ENCODE data around the gene JAK3.

DNA sequence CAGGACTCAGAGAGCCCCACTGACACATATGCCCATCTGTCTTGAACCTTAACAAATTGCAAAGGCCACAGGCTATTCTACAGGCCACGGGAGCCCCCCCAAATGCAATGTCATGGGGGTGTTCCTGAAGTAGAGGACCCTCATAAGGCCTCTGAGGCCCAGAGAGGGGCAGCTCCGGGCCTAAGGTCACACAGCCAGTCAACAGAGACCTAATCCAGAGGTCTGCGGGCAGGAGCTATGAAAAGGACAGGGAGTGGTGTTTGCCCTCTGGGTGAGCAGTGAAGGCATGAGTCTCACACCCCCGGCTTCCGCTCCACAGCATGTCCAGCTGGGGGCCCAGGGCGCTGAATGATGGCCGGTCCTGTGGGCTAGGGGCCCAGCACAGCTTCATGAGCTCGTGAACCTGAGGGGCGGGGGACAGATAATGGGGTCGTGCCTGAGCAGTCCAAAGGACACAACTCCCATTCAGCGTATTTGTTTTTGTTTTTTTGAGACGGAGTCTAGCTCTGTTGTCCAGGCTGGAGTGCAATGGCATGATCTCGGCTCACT, 21.2 kb downstream of the JAK3 start:
- TF ChIP-seq, protein P1, sequence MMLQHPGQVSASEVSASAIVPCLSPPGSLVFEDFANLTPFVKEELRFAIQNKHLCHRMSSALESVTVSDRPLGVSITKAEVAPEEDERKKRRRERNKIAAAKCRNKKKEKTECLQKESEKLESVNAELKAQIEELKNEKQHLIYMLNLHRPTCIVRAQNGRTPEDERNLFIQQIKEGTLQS (IDR thresholded peaks at IDR 0.05): no peak
- TF ChIP-seq, protein P2, sequence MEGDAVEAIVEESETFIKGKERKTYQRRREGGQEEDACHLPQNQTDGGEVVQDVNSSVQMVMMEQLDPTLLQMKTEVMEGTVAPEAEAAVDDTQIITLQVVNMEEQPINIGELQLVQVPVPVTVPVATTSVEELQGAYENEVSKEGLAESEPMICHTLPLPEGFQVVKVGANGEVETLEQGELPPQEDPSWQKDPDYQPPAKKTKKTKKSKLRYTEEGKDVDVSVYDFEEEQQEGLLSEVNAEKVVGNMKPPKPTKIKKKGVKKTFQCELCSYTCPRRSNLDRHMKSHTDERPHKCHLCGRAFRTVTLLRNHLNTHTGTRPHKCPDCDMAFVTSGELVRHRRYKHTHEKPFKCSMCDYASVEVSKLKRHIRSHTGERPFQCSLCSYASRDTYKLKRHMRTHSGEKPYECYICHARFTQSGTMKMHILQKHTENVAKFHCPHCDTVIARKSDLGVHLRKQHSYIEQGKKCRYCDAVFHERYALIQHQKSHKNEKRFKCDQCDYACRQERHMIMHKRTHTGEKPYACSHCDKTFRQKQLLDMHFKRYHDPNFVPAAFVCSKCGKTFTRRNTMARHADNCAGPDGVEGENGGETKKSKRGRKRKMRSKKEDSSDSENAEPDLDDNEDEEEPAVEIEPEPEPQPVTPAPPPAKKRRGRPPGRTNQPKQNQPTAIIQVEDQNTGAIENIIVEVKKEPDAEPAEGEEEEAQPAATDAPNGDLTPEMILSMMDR (IDR thresholded peaks at IDR 0.05; ENCODE audit: low read depth, low read length, missing input control): no peak
- TF ChIP-seq SP1 (IDR thresholded peaks at IDR 0.05) (no peak), JUND (IDR thresholded peaks at IDR 0.05) (no peak), EGR1 (IDR thresholded peaks at IDR 0.05; ENCODE audit: low read depth in 2 of 2) (no peak), YY1 (IDR thresholded peaks at IDR 0.05) (no peak), RAD21 (IDR thresholded peaks at IDR 0.05) (no peak), GABPA (IDR thresholded peaks at IDR 0.05 in 1 of 2, conservative IDR thresholded peaks at IDR 0.05 in 1 of 2) (no peak), TAF1 (conservative IDR thresholded peaks at IDR 0.05) (no peak), FOXA1 (IDR thresholded peaks at IDR 0.05) (no peak), RXRA (IDR thresholded peaks at IDR 0.05) (no peak)
- TF ChIP-seq, protein P3, sequence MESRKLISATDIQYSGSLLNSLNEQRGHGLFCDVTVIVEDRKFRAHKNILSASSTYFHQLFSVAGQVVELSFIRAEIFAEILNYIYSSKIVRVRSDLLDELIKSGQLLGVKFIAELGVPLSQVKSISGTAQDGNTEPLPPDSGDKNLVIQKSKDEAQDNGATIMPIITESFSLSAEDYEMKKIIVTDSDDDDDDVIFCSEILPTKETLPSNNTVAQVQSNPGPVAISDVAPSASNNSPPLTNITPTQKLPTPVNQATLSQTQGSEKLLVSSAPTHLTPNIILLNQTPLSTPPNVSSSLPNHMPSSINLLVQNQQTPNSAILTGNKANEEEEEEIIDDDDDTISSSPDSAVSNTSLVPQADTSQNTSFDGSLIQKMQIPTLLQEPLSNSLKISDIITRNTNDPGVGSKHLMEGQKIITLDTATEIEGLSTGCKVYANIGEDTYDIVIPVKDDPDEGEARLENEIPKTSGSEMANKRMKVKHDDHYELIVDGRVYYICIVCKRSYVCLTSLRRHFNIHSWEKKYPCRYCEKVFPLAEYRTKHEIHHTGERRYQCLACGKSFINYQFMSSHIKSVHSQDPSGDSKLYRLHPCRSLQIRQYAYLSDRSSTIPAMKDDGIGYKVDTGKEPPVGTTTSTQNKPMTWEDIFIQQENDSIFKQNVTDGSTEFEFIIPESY (IDR thresholded peaks at IDR 0.05): no peak
- TF ChIP-seq, protein P4, sequence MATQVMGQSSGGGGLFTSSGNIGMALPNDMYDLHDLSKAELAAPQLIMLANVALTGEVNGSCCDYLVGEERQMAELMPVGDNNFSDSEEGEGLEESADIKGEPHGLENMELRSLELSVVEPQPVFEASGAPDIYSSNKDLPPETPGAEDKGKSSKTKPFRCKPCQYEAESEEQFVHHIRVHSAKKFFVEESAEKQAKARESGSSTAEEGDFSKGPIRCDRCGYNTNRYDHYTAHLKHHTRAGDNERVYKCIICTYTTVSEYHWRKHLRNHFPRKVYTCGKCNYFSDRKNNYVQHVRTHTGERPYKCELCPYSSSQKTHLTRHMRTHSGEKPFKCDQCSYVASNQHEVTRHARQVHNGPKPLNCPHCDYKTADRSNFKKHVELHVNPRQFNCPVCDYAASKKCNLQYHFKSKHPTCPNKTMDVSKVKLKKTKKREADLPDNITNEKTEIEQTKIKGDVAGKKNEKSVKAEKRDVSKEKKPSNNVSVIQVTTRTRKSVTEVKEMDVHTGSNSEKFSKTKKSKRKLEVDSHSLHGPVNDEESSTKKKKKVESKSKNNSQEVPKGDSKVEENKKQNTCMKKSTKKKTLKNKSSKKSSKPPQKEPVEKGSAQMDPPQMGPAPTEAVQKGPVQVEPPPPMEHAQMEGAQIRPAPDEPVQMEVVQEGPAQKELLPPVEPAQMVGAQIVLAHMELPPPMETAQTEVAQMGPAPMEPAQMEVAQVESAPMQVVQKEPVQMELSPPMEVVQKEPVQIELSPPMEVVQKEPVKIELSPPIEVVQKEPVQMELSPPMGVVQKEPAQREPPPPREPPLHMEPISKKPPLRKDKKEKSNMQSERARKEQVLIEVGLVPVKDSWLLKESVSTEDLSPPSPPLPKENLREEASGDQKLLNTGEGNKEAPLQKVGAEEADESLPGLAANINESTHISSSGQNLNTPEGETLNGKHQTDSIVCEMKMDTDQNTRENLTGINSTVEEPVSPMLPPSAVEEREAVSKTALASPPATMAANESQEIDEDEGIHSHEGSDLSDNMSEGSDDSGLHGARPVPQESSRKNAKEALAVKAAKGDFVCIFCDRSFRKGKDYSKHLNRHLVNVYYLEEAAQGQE (IDR thresholded peaks at IDR 0.05): no peak
- TF ChIP-seq, protein P5, sequence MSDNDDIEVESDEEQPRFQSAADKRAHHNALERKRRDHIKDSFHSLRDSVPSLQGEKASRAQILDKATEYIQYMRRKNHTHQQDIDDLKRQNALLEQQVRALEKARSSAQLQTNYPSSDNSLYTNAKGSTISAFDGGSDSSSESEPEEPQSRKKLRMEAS (IDR thresholded peaks at IDR 0.05): no peak
